GM18873 (cell line): ENCODE measurements around the gene KIAA1549.
"Not testable (repeated sequence)": the region's sequence is repeated elsewhere in the genome, so short reads cannot be mapped to it uniquely, and the experiment has no call there.

Experiments used
- ATAC-seq: cut with Tn5 transposase; IDR thresholded peaks from one replicate; pipeline ENCODE4 v1.9.1; 2021; ENCODE audit warnings: mild to moderate bottlenecking, moderate library complexity, moderate number of reproducible peaks; ENCODE audit not compliant: unreplicated experiment, low FRiP score

The KIAA1549 gene

DNA sequence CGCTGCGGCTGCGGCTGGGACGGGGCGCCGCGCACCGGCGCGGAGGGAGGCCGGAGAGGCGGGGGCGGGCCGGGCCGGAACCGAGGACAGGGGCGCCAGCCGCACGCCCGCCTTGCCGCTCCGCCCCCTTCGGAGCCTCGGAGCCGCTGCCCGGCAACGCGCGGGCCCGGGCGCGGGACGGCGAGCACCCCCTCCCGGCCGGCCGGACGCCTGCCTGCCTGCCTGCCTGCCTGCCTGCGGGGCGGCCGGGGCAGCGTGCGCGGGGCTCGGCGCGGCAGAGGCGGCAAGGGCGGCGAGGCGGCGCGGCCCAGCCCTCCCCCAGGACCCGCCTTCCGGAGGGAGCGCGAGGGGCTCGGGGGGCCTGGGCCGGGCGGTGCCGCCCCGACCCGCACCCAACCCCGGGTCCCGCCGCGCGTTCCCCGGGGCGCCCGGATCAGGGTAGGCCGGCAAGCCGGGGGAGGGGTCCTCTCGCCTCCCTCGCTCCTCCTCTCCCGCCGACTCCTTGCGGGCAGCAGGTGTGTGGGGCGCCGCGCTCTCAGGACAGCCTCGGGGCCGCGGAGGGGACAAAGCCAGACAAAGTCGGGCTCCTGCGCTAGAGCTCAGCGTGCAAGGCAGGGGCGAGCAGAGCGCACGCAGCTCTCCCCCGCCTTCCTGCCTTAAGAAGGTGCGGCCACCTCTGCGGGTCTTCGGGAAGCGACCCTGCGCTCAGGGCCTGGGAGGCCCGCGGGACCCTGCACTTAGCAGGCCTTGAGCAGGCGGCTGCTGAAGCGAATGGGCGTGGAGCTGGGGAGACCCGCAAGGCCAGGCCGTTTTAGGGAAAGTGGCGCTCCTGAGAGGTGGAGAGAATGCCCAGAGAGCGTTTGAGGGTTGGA is at the start of gene KIAA1549:
Gene KIAA1549, minus strand, starts transcription at position 58 of the 872 bp plus-strand sequence. CDS start 120 bp downstream, outside the sequence.
- no peak for ATAC-seq

DNA sequence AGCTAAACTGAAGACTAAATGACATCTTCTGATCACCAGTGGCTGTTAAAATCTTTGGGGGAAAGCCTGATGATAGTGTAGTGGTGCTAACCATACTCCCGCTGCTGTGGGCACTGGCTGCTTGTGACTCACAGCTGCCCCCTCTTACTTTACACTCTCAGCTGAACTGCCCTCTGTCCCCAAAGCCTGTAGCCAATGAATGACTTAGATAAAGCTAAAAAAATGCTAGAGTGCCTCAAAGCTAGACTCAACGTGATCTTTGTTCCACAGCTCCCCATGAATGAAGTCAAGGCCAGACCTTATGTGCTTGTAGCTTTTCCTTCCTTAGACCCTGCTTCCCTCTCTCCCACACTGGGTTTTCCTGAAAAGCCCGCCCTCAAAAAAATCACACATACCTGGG is 48.2 kb upstream of the KIAA1549 start:
- ATAC-seq = no peak

DNA sequence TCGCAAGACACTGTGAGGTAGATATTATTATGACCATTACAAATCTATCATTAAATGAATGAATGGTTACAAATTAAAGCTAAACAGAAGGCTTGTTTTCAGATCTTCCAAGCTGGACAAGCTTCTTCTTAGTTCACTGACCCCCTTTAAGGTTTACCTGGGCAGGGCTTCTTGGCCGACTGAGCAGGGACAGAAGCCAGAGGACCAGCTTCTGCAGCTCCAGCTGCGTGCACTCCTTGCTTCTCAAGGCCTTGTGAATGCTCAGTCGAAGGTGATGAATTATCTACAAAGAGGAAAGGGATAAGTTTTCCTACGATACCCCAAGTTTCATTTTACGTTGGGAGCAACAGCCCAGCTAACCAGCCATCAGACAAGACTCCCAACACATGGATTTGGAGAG is 45.4 kb upstream of the KIAA1549 start:
- ATAC-seq = no peak

DNA sequence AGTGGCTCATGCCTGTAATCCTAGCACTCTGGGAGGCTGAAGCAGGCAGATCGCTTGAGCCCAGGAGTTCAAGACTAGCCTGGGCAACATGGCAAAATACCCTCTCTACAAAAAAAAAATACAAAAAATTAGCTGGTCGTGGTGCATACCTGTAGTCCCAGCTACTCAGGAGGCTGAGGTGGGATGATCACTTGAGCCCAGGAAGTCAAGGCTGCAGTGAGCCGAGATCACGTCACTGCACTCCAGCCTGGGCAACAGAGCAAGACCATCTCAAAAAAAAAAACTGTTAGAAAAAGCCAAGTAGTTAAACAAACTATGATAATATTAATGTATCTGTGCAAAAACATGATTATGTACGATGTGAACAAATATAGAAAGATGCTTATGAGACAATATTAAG is 44.7 kb upstream of the KIAA1549 start:
- ATAC-seq = not testable (repeated sequence)

DNA sequence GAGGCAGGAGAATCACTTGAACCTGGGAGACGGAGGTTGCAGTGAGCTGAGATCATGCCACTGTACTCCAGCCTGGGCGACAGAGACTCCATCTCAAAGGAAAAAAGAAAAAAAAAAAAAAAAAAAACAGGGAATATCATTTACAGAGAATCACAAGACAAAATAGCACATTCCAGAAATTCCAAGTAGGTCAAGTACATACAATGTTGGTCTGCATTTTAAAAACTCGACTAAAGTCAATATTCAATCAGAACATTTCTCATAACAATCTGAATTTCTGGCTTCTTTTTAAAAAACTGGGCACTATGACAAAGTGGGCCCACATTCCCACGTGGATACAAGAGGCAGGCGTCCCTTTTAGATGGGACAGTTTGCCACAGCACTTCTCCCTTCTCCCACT is 41.9 kb upstream of the KIAA1549 start:
- no peak for ATAC-seq

DNA sequence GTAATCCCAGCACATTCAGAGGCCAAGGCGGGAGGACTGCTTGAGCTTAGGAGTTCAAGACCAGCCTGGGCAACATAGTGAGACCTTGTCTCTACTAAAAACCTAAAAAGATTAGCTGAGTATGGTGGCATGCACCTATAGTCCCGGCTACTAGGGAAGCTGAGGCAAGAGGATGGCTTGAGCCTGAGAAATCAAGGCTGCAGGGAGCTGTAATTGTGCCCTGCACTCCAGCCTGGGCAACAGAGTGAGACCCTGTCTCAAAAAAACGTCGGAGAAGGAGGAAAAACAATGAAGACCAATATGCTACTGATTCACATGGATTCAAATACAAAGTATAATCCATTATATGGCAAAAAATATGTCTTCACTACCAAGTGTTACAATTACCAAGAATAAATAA is 41.1 kb upstream of the KIAA1549 start:
- ATAC-seq = no peak

DNA sequence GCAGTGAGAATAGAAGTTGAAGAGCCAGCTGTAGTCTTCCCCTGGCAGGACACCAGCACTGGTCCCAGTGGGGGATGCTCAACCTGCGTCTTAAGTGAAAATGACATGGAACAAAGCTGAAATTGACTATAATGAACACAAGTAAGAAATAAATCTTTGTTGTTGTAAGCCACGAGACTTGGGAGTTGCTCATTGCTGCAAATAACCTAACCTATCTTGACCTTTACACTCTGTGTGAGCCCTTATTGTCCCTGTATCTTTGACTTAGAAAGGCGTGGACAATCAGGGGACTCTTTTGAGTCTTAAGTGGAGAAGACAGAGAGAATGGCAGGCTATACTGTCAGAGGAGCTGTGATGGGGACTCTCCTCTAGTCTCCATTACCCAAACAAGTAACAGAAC is 37.7 kb upstream of the KIAA1549 start:
- ATAC-seq = no peak

DNA sequence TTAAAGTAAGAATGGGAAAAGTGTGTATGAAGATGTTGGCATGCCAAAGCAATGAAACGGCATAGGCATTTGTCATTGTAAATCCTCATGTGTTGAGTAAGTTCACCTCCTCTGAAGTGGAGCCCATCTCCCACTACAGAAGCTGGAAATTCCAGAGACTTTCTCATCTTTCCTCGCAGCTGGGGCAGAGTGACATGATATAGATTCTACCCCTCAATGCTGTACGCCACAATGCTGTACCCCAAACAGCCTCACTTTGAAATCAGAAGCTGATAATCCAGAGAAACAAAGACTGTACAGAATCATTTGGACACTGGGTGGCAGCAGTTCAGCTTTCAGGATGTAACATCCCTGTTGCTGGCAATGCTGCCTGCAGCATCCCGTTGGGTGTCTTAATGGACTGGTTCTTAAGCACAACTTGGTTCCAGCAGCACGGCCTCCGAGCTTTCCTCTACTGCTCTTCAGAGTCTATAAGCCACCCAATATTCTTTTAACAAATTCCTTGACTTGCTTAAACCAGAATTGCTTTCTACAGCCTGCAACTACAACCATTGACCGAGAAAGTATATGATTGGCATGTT is 35.8 kb upstream of the KIAA1549 start:
- peak; percentile 63 for ATAC-seq

DNA sequence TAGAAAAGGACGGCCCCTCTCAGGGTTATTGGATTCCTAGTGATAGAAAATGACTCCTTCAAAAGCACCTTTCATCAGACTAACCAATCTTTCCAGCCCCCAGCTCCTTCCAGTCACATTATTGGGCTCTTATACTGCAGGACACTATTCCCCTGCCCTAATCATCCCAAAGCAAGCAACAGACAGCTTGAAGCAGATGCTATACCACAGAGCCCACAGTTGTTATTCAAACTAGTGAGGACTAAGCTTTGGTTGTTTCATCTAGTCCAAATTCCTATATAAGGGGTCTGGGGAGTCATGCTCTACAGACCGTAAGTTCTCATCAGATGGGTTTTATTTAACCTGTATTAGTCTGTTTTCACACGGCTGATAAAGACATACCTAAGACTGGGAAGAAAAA is 30.2 kb upstream of the KIAA1549 start:
- no peak for ATAC-seq

DNA sequence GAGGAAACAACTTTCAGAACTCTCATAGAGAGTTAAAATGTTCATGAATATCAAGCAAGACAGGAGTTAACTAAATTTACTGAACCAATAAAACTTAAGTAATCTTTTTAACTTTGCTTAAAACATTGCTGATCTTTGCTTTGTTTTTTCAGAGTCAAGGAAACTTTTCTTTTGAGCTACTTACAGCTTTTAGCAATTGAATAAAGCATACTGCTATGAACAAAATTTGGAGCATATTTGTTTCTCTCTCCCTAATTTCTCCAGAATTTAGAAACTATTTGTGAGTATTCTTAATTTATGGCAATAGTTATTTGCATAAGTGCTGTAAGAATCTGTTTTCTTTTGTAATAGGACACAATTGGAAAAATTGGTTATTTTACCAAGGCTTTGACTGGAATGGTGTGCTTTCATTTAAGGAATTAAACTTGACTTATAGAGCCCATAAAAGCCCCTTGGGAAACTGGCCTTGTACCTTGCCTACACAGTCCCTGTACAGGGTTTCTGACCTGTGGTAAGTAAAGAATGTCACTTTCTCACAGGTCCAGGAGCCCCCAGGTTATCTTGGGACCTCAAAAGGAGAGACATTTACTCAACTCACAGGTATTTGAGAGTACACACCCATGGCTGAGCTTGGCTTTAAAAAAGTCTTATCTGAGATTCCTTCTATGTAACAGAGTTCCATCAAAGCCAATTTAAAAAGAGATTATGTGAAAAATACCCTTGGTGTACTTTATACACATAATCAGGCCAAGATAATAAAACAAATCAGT is 23.3 kb upstream of the KIAA1549 start:
- no peak for ATAC-seq

DNA sequence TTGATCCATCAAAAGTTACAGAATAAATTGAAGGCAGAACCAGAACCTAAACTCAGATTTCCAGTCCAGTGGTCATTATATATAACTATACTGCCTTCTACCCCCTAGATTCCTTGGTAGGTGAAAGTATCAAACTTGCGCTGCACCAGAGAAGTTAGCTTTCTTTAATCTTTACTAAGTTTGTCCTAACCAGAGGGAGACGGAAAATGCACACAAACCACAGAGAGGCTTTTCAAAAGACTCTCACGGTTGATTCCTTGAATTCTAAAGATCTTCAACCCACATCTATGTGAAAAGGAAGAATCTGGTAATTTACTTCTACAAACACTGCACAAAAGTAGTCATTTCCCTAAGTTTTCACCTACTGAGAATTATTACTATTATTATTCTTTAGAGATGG is 18.2 kb upstream of the KIAA1549 start:
- no peak for ATAC-seq

DNA sequence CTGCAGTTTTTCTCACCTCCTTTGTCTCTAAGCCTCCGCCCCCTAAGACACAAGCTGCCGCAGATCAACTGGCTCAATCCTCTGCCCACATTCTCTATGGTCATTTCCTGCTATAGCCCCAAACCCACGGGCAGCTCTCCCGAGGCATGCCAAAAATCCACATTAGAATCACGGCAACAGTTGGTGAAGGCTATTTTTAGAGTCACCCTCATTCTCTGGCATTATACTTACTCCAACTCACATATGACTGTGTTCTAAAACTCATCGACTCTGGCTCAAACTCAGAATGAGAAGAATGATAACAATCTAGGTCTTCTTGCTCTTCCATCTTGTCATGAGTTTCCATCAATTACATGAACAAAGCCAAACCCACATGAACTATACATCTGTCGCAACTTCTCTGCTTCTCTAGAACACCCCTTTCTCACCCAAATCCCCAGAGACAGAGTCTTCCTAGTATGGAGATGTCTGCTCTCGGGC is 10.9 kb upstream of the KIAA1549 start:
- no peak for ATAC-seq

DNA sequence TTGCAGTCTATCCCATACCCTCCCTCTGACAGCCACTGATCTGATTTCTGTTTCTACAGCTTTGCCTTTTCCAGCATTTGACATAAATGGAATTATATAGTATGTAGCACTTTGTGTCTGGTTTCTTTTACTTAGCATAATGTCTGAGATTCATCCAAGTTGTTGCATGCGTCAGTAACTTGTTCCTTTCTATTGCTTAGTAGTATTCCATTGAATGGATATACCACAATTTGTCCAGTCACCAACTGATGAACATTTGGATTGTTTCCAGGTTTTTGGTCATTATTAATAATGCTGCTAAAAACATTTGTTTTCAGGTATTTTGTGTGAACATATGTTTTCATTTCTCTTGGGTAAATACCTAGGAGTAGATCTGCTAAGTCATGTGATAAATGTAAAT is 6.5 kb upstream of the KIAA1549 start:
- ATAC-seq = no peak

DNA sequence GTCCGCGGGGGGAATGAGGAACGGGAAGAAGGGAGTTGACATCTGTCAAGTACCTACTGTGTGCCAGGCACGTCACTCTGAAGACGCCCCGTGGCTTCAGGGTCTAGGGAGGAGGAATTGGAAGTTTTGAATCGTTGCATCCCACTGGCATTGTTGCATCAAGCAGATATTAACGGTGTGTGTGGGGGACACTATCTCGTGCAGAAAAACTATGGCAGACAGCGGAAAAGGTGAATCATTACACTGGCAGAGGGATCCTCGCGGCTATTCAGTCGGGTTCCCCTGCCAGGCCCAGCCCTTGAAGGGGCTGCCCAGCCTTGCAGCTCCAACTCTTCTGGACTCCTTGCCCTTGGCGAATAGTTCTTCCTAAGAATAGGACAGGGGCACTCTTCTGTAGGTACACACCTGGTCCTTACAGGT is 1.0 kb upstream of the KIAA1549 start:
- no peak for ATAC-seq

DNA sequence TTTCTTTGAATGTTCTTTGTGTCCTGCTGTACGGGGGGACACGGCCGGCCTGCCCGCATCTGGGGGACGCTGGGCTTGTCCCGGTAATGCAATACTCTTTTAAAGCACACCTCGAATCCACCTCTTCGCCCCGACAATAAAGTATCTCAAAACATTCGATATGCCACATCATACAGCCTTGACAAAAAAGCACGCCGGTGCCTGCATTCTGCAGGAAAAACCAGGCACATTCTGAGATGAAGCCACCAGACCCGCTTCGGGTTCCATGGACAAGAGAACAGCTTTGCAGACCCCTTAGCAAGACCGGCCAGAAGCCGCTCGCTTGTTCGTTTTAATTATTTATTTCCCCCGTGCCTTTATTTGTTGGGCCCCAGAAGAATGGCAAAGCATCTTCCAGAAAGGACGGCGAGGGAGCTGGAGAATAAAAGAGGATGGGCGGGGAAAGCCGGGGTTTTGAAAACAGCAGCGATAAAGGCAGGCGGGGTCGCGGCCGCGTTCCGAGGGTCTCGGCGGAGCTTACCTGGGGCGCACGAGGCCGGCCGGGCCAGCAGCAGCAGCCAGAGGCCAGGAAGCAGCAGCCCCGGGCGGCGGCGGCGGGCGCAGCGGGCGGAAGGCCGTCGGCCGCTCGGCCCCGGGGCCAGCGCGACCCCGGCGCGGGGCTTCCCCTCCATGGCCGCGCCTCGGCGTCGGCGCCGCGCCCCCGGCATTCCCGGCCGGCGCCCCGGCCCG is 462 bp downstream of the KIAA1549 start:
- no peak for ATAC-seq

DNA sequence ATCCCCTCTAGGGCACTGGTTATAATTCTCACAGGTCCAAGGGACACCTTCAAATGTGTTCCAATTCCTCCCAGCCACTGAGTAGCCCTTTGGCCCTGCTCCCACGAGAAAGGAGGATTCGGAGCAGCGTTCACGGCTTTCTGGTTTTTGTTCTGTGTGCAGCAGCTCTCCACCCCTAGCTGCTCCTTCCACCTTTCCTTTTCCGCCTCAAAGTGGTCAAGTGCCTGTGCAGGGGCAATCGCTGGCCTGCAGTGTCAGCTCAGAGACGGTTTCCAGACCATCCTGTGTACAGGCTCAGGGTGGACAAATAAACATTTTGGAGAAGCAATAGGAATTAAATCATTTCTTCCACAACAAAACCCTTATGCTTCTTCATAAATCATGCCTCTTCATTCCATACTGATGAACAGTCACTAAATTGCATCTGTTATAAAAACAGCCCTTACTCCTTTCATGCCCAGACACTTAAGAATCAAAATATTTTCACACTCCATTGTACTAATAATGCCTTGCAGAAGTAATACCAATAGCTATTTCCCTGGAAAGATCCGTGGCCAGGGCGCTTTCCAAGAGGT is 1.1 kb downstream of the KIAA1549 start:
- no peak for ATAC-seq

DNA sequence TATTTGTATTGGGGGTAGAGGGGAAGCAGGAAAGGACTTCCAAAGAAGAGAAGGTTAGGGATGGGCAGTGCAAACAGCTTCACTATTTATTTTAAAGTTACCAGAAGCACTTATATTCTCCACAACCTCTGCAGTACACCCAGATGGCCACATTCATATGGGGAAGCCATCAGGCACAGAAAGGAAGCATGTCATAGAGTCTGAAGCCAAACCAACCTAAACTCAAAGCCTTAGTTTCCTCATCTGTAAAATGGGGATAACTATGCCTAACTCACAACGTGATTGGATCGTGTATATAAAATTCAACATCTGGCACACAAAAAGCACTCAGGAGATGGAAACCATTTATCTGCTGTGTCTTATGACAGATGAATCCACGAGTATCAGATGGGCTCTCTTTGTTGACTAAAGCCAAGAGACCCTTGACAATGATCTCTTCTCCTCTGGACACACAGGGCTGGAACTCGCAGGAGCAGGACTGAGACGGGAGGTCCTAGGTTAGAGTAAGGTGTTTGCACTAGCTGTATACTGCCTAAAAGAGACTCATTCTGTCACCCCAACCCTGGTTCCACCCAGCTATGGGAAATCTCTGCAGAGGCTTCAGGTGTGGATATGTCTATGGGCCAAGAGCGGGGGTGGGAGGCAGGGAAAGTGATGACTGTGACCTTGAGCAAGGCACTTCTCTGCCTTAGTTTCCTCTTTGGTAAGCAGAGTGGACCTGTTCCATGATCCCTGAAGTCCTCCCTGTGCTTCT is 1.8 kb downstream of the KIAA1549 start:
- no peak for ATAC-seq

DNA sequence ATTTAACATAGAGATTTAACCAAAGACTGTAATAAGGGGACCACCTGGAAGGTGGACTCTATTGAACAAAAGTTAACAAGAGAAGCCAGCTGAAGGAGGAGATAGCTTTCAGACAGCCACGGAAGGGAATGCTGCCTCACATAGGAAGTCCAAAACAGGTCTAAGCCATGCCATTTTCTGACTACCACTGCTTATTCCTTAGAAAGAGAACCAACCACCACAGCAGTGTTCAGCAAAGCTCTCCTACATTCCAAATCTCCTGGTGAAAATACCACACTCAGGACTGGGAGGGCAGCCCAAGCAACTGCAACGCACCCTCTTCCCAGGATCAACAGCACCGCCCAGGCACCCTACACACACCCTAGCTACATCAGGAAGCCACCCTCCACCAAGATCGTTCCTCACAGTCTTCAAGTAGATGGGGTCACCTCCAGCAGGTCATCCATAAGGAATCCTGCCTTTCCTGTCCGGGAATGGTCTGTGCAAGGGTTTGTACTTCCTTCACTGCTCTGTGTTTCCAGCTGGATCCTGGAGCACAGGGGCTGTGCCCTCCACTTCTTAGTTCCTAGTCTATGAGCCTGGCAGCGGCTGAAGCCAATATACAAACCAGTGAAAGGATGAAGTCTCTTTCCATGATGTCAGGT is 2.5 kb downstream of the KIAA1549 start:
- ATAC-seq = no peak

DNA sequence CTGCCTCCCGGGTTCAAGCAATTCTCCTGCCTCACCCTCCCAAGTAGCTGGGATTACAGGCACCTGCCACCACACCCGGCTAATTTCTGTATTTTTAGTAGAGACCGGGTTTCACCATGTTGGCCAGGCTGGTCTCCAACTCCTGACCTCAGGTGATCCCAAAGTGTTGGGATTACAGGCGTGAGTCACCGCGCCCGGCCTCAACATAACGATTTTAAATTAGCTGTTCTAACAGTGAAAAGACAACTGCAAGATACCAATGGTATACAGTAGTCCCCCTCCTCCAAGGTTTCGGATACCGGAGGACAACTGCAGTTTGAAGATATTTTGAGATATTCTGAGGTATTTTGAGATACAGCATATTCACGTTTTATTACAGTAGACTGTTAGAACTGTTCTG is 5.0 kb downstream of the KIAA1549 start:
- not testable (repeated sequence) for ATAC-seq
